ENCODE data around the gene SCAANT1. TPM values are rescaled to one million over a fixed set of nuclear protein-coding genes. Genes with fewer than 3 reads are reported as not detected.

SCAANT1 gene
- total and polyA plus RNA-seq, 2 donors (not counting 1 experiment from before 2014, with no cell fraction given): 1.7 TPM; not detected in 1

DNA sequence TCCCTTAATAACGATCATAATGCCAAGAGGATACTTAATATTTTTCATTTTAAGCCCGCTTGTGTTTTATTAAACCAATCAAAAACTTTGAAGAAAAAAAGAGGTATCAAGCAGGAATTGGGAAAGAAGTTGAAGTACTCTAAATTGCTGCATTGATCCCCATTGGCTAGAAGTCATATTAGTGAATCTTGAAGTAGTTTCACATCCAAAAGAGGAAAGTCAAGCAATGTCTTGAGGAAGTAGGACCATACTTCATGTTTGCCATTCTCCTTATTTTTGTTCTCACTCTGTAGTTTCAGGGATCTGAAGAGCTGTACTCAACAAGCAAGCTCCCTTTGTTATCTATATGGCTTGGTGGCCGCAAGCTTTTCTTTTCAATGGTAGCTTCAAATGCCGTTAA lies 2.2 kb downstream of the SCAANT1 start:
- no peak overlapping the region for H3K4me2 ChIP-seq (ENCODE audit: extremely low read depth, insufficient read depth, low read length)
- peaks cover 11% of the 10 kb centered on the region for H3K4me1 ChIP-seq (ENCODE audit: control insufficient read depth, extremely low read depth, insufficient read depth, low read length)
- H3K79me2 ChIP-seq (ENCODE audit: control insufficient read depth, insufficient read depth, low read length): peaks cover 16% of the 10 kb centered on the region
- H4K20me1 ChIP-seq (ENCODE audit: control insufficient read depth, extremely low read depth, insufficient read depth, low read length): no peaks in the 10 kb centered on the region
- H3K9me3 ChIP-seq (ENCODE audit: control insufficient read depth, insufficient read depth, low read depth, low read length): no peaks in the 10 kb centered on the region
- no peak overlapping the region for H3K9ac ChIP-seq (ENCODE audit: insufficient read depth, low read length)
- DNase-seq (ENCODE audit: low read depth in 2 of 2): no peak
- no peak overlapping the region for H3K27ac ChIP-seq (ENCODE audit: insufficient read depth, low read length)
- no peaks in the 10 kb centered on the region for H3K36me3 ChIP-seq (ENCODE audit: control insufficient read depth, insufficient read depth, low read length)
- no peak overlapping the region for H2AFZ ChIP-seq (ENCODE audit: low read length)
- no peaks in the 10 kb centered on the region for H3K27me3 ChIP-seq (ENCODE audit: control insufficient read depth, insufficient read depth, low read length)
- H3K4me3 ChIP-seq (replicated peaks in 1 of 4; ENCODE audit: control extremely low read depth in 1 of 4, insufficient read depth in 1 of 4, low read depth in 3 of 4, low read length in 4 of 4): no peak overlapping the region
- TF ChIP-seq EZH2 (IDR thresholded peaks at IDR 0.05; ENCODE audit: low read length, missing control alignments): no peak
- TF ChIP-seq, protein P1, sequence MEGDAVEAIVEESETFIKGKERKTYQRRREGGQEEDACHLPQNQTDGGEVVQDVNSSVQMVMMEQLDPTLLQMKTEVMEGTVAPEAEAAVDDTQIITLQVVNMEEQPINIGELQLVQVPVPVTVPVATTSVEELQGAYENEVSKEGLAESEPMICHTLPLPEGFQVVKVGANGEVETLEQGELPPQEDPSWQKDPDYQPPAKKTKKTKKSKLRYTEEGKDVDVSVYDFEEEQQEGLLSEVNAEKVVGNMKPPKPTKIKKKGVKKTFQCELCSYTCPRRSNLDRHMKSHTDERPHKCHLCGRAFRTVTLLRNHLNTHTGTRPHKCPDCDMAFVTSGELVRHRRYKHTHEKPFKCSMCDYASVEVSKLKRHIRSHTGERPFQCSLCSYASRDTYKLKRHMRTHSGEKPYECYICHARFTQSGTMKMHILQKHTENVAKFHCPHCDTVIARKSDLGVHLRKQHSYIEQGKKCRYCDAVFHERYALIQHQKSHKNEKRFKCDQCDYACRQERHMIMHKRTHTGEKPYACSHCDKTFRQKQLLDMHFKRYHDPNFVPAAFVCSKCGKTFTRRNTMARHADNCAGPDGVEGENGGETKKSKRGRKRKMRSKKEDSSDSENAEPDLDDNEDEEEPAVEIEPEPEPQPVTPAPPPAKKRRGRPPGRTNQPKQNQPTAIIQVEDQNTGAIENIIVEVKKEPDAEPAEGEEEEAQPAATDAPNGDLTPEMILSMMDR (conservative IDR thresholded peaks at IDR 0.05 in 1 of 2, IDR thresholded peaks at IDR 0.05 in 1 of 2; ENCODE audit: low read depth in 1 of 2, low read length in 2 of 2): no peak

DNA sequence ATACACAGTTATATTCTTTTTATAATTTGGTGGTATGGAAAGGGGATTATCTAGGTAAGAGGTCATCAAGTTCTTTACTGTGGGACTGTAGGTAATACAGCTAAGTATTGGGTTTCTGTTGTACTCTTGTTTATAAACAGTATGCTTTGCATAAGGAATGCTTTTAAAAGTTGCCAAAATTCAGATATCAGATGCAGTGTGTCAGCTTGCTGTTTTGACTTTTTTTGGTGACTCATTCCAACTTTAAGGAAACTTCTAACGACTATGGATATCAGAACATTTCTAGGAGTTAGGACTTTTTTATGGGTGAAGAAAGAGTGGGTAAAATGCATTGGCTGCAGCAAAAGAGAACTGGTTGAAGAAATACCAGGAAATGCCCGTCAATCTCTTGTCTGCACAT lies 2.8 kb downstream of the SCAANT1 start:
- DNase-seq (ENCODE audit: low read depth in 2 of 2): peak in 1 of 2 donors; percentile 69
- Histone ChIP-seq H3K36me3 (ENCODE audit: control insufficient read depth, insufficient read depth, low read length) (no peaks in the 10 kb centered on the region), H2AFZ (ENCODE audit: low read length) (no peak overlapping the region), H3K4me2 (ENCODE audit: extremely low read depth, insufficient read depth, low read length) (no peak overlapping the region), H3K79me2 (ENCODE audit: control insufficient read depth, insufficient read depth, low read length) (peaks cover 13% of the 10 kb centered on the region), H3K4me1 (ENCODE audit: control insufficient read depth, extremely low read depth, insufficient read depth, low read length) (peaks cover 11% of the 10 kb centered on the region), H3K9ac (ENCODE audit: insufficient read depth, low read length) (no peak overlapping the region), H4K20me1 (ENCODE audit: control insufficient read depth, extremely low read depth, insufficient read depth, low read length) (no peaks in the 10 kb centered on the region), H3K27me3 (ENCODE audit: control insufficient read depth, insufficient read depth, low read length) (no peaks in the 10 kb centered on the region), H3K27ac (ENCODE audit: insufficient read depth, low read length) (no peak overlapping the region), H3K9me3 (ENCODE audit: control insufficient read depth, insufficient read depth, low read depth, low read length) (no peaks in the 10 kb centered on the region), H3K4me3 (replicated peaks in 1 of 4; ENCODE audit: control extremely low read depth in 1 of 4, insufficient read depth in 1 of 4, low read depth in 3 of 4, low read length in 4 of 4) (no peak overlapping the region)
- TF ChIP-seq, protein P1 (conservative IDR thresholded peaks at IDR 0.05 in 1 of 2, IDR thresholded peaks at IDR 0.05 in 1 of 2; ENCODE audit: low read depth in 1 of 2, low read length in 2 of 2): no peak
- TF ChIP-seq EZH2 (IDR thresholded peaks at IDR 0.05; ENCODE audit: low read length, missing control alignments): no peak

DNA sequence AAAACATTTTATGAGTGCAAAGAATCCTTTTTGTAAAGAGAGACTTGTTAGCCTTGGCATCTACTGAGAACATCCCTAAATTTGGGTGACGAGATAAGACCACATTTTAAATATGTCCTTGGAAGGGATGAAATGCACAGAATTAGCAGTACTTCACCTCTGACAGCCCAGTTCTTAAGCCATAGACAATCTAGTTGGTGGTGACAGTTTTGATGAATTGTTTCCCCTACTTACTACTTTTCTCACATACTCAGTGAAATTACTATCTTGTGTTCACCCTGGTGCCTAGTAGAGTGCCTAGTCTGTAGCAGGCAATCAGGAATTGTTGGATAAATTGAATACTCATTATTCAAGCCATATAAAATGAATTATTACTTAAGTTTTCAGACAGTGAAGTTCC lies 3.4 kb downstream of the SCAANT1 start:
- no peaks in the 10 kb centered on the region for H3K27me3 ChIP-seq (ENCODE audit: control insufficient read depth, insufficient read depth, low read length)
- no peak overlapping the region for H3K9ac ChIP-seq (ENCODE audit: insufficient read depth, low read length)
- H3K27ac ChIP-seq (ENCODE audit: insufficient read depth, low read length): no peak overlapping the region
- no peak for DNase-seq (ENCODE audit: low read depth in 2 of 2)
- no peaks in the 10 kb centered on the region for H3K36me3 ChIP-seq (ENCODE audit: control insufficient read depth, insufficient read depth, low read length)
- H2AFZ ChIP-seq (ENCODE audit: low read length): no peak overlapping the region
- peaks cover 8% of the 10 kb centered on the region for H3K4me1 ChIP-seq (ENCODE audit: control insufficient read depth, extremely low read depth, insufficient read depth, low read length)
- no peaks in the 10 kb centered on the region for H4K20me1 ChIP-seq (ENCODE audit: control insufficient read depth, extremely low read depth, insufficient read depth, low read length)
- TF ChIP-seq, protein P1 (conservative IDR thresholded peaks at IDR 0.05 in 1 of 2, IDR thresholded peaks at IDR 0.05 in 1 of 2; ENCODE audit: low read depth in 1 of 2, low read length in 2 of 2): no peak
- no peak for TF ChIP-seq EZH2 (IDR thresholded peaks at IDR 0.05; ENCODE audit: low read length, missing control alignments)
- no peaks in the 10 kb centered on the region for H3K9me3 ChIP-seq (ENCODE audit: control insufficient read depth, insufficient read depth, low read depth, low read length)
- H3K79me2 ChIP-seq (ENCODE audit: control insufficient read depth, insufficient read depth, low read length): peaks cover 11% of the 10 kb centered on the region
- no peak overlapping the region for H3K4me3 ChIP-seq (replicated peaks in 1 of 4; ENCODE audit: control extremely low read depth in 1 of 4, insufficient read depth in 1 of 4, low read depth in 3 of 4, low read length in 4 of 4)
- no peak overlapping the region for H3K4me2 ChIP-seq (ENCODE audit: extremely low read depth, insufficient read depth, low read length)

Measured in fibroblast of lung (primary cell).